Posterior vena cava (tissue), 2 donors: ENCODE data around the gene KDM4E. TPM values are rescaled to one million over a fixed set of nuclear protein-coding genes. Genes with fewer than 3 reads are reported as not detected.
"Not testable (repeated sequence)": the region's sequence is repeated elsewhere in the genome, so short reads cannot be mapped to it uniquely, and the experiment has no call there.

Experiments used
- DNase-seq: peaks from one replicate; pipeline ENCODE4 v3.0.0-alpha.2; 2020; ENCODE audit warnings: low spot score
- intact Hi-C, 2 donors: fragments of 100-400 bp; cut with DNase I; formaldehyde crosslinking; loops; one replicate each; pipeline versions ENCODE4 v1.14.1 to v1.14.2; 2022 to 2023
- long read RNA-seq, 2 donors: library from polyadenylated mRNA; unstranded; transcript quantifications; one replicate each; pipeline ENCODE4 v2.0.0, GENCODE V29; 2020 to 2021
- total RNA-seq, 2 donors: library from RNA; stranded (reverse); fragmentation: NEBNext Ultra II Directional; extraction: Animal tissue kit (Norgen Biotek cat#: 25700); gene quantifications; one replicate each; pipeline ENCODE4 v1.2.1, GENCODE V29; 2021
- donor health status: DM: yes; HTN: yes; CAD: no.
- donor health status: DM: yes; HTN: yes; CAD: no.

KDM4E gene
- not detected for total RNA-seq
- long read RNA-seq, donor 1 = 0 reads
- long read RNA-seq, donor 2 = 0 reads

DNA sequence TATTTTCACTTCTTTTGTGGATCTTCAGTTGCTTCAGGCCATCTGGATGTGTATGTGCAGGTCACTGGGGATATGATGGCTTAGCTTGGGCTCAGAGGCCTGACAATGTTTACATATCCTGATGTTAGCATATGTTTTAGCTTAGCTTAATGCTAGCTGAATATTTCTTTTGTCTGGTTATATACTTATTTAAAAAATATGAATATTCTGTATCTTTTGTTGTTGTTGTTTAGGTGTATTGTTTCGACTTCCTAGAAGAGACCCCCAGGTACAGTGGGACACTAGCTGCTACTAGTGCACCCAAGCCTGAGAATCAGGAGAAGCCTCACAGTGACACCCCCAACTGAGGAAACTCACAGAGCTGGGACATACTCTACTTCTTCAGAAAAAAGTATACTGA lies at the start of gene KDM4E:
TSS of gene KDM4E (plus strand) at position 301 of the 400 bp plus-strand sequence. CDS start 300 bp downstream, outside the sequence.
- no peak for DNase-seq
- intact Hi-C loops = no loop called here

GRCh38 chr11:94975599-94975998 lies 49.5 kb upstream of the KDM4E start:
- intact Hi-C loops = no loop called here
- no peak for DNase-seq

DNA sequence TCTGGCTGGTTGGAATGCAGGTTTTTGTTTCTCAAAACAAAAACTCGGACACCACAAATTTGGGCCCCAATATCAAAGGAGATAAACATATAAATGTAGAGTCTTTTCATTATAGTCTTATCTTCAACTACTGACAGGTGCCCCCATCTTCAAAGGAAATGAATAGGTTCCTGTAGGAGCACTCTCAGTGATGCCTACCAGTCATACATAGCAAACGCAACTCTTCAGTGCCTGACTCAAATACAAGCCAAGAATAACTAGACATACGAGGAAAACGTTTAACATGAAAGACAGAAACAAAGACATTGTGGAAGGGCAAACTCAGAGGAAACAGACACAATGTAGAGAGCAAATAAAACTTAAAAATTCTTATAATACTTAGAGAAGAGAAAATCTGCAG lies 37.7 kb upstream of the KDM4E start:
- no peak for DNase-seq
- intact Hi-C loops = no loop called here

- DNase-seq = no peak
- intact Hi-C loops = no loop called here
Observed at GRCh38 chr11:94988748-94989147, 36.3 kb upstream of the KDM4E start.

- intact Hi-C loops = no loop called here
- DNase-seq = no peak
Observed at GRCh38 chr11:94993400-94993943, 31.6 kb upstream of the KDM4E start.

DNA sequence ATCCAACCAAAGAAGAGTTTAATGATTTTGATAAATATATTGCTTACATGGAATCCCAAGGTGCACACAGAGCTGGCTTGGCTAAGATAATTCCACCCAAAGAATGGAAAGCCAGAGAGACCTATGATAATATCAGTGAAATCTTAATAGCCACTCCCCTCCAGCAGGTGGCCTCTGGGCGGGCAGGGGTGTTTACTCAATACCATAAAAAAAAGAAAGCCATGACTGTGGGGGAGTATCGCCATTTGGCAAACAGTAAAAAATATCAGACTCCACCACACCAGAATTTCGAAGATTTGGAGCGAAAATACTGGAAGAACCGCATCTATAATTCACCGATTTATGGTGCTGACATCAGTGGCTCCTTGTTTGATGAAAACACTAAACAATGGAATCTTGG lies 27.6 kb upstream of the KDM4E start:
- intact Hi-C loops = no loop called here
- DNase-seq = no peak

DNA sequence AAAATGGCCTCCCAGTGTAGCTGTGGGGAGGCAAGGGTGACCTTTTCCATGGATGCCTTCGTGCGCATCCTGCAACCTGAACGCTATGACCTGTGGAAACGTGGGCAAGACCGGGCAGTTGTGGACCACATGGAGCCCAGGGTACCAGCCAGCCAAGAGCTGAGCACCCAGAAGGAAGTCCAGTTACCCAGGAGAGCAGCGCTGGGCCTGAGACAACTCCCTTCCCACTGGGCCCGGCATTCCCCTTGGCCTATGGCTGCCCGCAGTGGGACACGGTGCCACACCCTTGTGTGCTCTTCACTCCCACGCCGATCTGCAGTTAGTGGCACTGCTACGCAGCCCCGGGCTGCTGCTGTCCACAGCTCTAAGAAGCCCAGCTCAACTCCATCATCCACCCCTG lies 26.8 kb upstream of the KDM4E start:
- intact Hi-C loops = no loop called here
- DNase-seq = no peak

DNA sequence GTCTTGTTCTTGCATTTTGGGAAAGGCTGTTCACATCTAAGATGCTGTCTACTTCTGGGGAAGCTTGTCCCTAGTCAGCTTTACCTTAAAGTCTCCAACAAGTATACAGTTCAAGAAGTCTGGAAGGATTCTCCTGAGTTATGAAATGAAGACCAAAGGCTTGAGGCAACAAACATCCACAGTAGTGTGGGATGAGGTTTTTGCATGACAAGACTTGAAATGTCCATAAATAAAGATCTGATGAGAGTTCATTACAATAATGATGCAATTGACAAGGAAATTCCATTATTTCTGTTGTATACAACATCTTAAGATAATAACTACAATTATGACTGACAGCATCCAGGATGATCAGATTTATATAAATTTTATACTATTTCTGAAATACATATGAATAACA lies 21.3 kb upstream of the KDM4E start:
- no peak for DNase-seq
- intact Hi-C loops = no loop called here

DNA sequence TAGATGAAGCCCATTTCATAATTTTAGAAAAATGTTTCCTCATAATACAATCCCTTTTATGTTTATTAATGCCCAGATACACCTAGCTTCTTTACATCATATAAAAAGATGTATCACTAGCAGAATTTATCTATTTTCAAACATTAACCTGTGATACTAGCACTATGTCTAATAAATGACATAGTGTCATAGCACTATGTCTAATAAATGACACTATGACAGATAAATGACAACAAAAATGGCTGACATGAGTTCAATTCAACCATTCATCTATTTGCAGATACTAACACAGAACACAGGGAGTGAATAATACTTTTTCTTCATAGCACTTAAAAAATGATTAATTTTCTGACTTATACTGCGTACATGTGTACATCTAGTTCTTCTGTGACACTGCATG lies 19.4 kb upstream of the KDM4E start:
- no peak for DNase-seq
- intact Hi-C loops = no loop called here

DNA sequence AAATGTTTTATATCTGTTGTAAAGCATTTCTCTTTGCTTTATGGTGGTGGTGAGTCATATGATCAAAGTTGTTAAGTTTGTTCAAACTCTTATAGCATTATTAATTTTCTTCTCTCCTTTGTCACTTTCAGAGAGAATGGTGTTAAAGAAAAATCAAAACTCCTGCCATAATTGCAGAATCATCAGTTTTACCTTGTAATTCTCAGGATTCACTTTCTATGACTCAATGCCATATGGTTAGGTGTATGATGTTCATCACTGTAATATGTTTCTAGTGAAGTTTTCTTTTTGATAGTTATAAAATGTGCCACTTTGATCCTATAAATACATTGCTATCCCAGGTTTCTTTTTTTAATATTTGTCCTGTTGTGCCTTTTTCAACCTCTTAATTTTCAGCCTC lies 13.7 kb upstream of the KDM4E start:
- intact Hi-C loops = no loop called here
- DNase-seq = no peak

DNA sequence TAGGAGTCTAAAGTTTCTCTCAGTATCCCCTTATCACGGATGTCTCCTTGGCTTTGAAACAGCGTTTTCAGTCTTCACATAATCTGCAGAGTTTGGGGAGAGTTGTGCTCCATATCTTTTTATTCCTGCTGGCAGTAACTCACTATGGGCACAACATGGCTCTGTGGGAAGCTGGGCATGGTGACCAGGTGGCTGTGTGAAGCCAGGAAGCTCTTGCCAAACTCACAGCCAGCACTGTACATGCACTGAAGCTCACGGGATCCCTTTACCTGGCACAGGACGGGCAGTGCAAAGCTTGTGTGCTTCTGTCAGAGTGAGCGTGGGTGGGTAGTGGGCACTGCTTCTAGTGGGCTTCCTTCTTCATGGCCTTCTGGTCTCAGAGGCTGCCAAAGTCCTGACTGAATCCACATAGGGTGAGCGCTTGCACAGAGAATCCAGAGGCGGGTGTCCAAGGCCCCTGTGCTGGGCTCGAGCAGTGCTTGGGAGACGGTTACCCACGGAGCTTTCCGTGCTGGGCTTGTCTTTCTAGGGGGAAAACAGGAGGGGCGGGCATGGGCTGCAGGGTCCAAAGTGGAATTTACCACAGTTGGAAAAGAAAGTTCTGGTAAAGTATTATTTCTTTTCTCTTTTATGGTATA lies 10.8 kb upstream of the KDM4E start:
- no peak for DNase-seq
- intact Hi-C loops = no loop called here

GRCh38 chr11:95016139-95016538 lies 8.9 kb upstream of the KDM4E start:
- DNase-seq = no peak
- intact Hi-C loops = no loop called here

GRCh38 chr11:95021468-95021867 lies 3.6 kb upstream of the KDM4E start:
- DNase-seq, intact Hi-C loops: not testable (repeated sequence)

- DNase-seq, intact Hi-C loops: not testable (repeated sequence)
Observed at GRCh38 chr11:95025594-95025993, 536 bp downstream of the KDM4E start.

- DNase-seq = no peak
- intact Hi-C loops = no loop called here
Observed at GRCh38 chr11:95028357-95028756, 3.3 kb downstream of the KDM4E start.

- intact Hi-C loops = no loop called here
- no peak for DNase-seq
Observed at GRCh38 chr11:95033051-95033450, 8.0 kb downstream of the KDM4E start.

- intact Hi-C loops = no loop called here
- DNase-seq = no peak
Observed at GRCh38 chr11:95035316-95035715, 10.3 kb downstream of the KDM4E start.

- intact Hi-C loops, DNase-seq: not testable (repeated sequence)
Observed at GRCh38 chr11:95037356-95038035, 12.4 kb downstream of the KDM4E start.

DNA sequence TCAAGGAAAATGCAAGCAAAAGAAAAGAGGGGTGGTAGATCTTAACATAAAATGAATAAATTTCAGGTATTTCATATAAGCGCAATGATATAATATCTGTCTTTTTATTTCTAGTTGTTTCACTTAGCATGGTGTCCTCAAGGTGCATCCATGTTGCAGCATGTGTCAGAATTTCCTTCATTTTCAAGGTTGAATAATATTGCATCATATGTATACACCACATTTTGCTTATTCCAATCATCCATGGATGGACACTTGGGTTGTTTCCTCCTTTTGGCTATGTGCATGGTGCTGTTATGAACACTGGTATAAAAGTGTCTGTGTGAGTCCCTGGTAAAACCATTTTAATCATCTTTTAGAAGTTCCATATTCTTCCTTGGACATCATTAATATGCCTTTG lies 17.2 kb downstream of the KDM4E start:
- intact Hi-C loops = no loop called here
- DNase-seq = no peak

- intact Hi-C loops = no loop called here
- no peak for DNase-seq
Observed at GRCh38 chr11:95042906-95043305, 17.8 kb downstream of the KDM4E start.

DNA sequence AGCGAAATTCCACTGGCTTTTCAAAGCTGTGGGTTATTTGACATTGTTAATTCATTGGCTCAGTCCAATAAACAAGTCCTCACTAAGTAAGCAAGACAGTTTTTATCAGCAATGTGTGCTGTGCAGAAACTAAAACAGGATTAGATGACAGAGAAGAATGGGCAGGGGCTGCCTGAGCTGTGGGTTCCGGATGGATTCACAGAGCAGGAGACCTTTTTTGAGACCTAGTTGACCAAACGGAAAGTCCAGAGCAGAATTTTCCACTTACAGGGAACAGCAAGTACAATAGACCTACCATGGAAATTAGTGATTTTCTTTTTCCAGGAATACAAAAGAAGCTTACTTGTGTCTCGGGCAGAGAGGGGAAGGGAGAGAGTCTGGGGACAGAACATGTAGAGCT lies 19.0 kb downstream of the KDM4E start:
- no peak for DNase-seq
- intact Hi-C loops = no loop called here
